Mononuclear cell (primary cell): ENCODE data around the gene RAB30. TPM values are rescaled to one million over a fixed set of nuclear protein-coding genes. Genes with fewer than 3 reads are reported as not detected.

Experiments used
- H3K27me3 ChIP-seq: 2 replicates; pipeline ENCODE4 v1.6.0; 2011; ENCODE audit warnings: low read length, control low read depth; ENCODE audit not compliant: insufficient read depth
- H3K4me1 ChIP-seq: 2 replicates; pipeline ENCODE4 v1.5.1; 2011; ENCODE audit warnings: mild to moderate bottlenecking, low read length, control low read depth; ENCODE audit not compliant: insufficient read depth
- H3K4me3 ChIP-seq: 2 replicates; pipeline ENCODE4 v1.5.1; 2011; ENCODE audit warnings: mild to moderate bottlenecking, low read length, moderate library complexity
- H3K9me3 ChIP-seq: 2 replicates; pipeline ENCODE4 v1.5.1; 2011; ENCODE audit warnings: low read depth, mild to moderate bottlenecking, control low read depth, low read length
- total RNA-seq: library from RNA; depleted of rRNA; stranded (reverse); fragments of >200 nt; gene quantifications from one replicate; pipeline ENCODE4 v1.2.3, GENCODE V29; 2012

RAB30 gene
- total RNA-seq, 1 donor: 104 TPM

DNA sequence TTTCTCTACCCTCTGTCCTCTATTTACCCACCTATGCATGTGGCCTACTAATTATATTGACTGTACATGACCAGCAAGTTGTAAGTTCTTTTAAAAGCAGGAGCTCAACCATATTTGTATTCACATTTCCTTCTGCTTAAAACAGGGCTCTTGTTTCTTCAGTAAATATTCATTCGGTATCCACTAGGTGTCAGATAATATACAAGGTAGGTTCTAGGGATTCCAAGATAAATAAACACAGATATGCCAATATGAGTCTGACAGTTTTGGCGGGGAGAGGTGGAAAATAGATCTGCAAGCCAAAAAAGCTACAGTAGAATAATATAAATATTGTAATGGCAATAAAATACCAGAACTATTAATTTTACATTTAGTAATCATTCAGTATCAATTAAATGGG lies 15.3 kb upstream of the RAB30 start:
- Histone ChIP-seq H3K4me1 (no peaks in the 10 kb centered on the region), H3K27me3 (no peaks in the 10 kb centered on the region), H3K9me3 (no peaks in the 10 kb centered on the region)

DNA sequence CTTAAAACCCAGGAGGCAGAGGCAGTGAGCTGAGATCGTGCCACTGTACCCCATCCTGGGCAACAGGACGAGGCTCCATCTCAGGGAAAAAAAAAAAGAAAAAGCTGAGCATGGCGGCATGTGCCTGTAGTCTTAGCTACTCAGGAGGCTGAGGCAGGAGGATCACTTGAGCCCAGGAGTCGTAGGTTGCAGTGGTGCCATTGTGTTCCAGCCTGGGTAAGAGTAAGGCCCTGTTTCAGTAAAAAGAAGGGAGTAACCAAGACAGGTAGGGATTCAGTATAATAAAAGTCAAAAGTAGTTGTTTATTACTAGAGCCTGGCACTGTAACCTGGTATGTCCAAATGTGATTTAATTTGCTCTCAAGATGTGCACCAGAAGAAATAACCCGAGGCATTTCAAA lies 8.1 kb upstream of the RAB30 start:
- no peak overlapping the region for H3K4me3 ChIP-seq
- H3K27me3 ChIP-seq: no peaks in the 10 kb centered on the region
- no peaks in the 10 kb centered on the region for H3K4me1 ChIP-seq
- H3K9me3 ChIP-seq: no peaks in the 10 kb centered on the region

More for the DNA sequence above, 15.3 kb upstream of the RAB30 start:
- no peak overlapping the region for H3K4me3 ChIP-seq

DNA sequence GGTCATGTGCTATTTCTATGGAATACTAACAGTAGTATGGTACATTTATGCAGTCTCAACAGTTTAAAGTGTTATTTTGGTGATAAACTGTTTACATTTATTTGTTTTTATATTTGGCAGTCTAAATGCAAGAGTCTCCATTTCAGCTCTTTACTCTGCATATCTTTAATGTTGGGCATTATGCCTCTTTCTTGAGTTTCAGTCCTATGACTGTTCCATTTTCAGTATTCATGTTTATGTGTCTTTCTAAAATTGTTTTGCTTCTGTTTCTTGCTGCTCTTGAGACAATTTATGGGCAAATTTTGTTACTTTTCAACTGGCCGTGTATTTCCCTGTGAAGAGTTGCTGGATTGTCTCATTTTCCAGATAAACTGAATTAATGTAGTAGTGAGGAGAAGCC lies 6.6 kb upstream of the RAB30 start:
- Histone ChIP-seq H3K4me1 (peaks cover 5% of the 10 kb centered on the region), H3K27me3 (no peaks in the 10 kb centered on the region), H3K4me3 (no peak overlapping the region), H3K9me3 (no peaks in the 10 kb centered on the region)

- H3K9me3 ChIP-seq: no peaks in the 10 kb centered on the region
- peaks cover 17% of the 10 kb centered on the region for H3K27me3 ChIP-seq
- peaks cover 31% of the 10 kb centered on the region for H3K4me1 ChIP-seq
- H3K4me3 ChIP-seq: no peak overlapping the region
Measured at GRCh38 chr11:83073884-83074283, 2.2 kb upstream of the RAB30 start.

DNA sequence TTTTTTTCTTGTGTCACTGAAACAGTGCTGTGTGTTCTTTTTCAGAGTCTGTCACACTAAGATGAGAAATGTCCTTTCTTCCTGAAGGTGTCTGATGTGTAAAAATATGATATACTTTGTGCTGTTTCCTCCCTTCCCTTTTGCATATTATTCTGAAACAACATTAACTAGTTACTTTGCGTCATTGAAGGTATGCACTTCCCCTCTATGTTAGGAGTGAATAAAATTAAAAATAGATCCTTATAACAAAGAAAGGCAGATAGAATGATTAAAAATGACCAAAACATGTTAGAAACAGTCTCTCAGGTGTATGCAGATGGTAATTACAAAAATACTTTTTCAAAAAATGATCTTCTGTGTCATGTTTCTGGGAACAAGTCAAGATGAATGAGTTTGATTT lies 1.6 kb upstream of the RAB30 start:
- Histone ChIP-seq H3K4me1 (peaks cover 35% of the 10 kb centered on the region), H3K27me3 (peaks cover 23% of the 10 kb centered on the region), H3K9me3 (no peaks in the 10 kb centered on the region), H3K4me3 (no peak overlapping the region)

- Histone ChIP-seq H3K9me3 (no peaks in the 10 kb centered on the region), H3K27me3 (peaks cover 23% of the 10 kb centered on the region), H3K4me3 (peak overlapping the region; percentile 81), H3K4me1 (peaks cover 38% of the 10 kb centered on the region)
Measured at GRCh38 chr11:83072350-83073242, 899 bp upstream of the RAB30 start.

- Histone ChIP-seq H3K9me3 (no peaks in the 10 kb centered on the region), H3K27me3 (peaks cover 23% of the 10 kb centered on the region), H3K4me1 (peaks cover 38% of the 10 kb centered on the region), H3K4me3 (peak overlapping the region; percentile 81)
Measured at GRCh38 chr11:83070731-83071566, 748 bp downstream of the RAB30 start.

- peak overlapping the region; percentile 81 for H3K4me3 ChIP-seq
- H3K27me3 ChIP-seq: peaks cover 23% of the 10 kb centered on the region
- H3K4me1 ChIP-seq: peaks cover 43% of the 10 kb centered on the region
- H3K9me3 ChIP-seq: no peaks in the 10 kb centered on the region
Measured at GRCh38 chr11:83070044-83070701, 1.5 kb downstream of the RAB30 start.

- H3K4me1 ChIP-seq: peaks cover 44% of the 10 kb centered on the region
- peaks cover 23% of the 10 kb centered on the region for H3K27me3 ChIP-seq
- H3K9me3 ChIP-seq: no peaks in the 10 kb centered on the region
- H3K4me3 ChIP-seq: peak overlapping the region; percentile 81
Measured at GRCh38 chr11:83069441-83070043, 2.2 kb downstream of the RAB30 start.

DNA sequence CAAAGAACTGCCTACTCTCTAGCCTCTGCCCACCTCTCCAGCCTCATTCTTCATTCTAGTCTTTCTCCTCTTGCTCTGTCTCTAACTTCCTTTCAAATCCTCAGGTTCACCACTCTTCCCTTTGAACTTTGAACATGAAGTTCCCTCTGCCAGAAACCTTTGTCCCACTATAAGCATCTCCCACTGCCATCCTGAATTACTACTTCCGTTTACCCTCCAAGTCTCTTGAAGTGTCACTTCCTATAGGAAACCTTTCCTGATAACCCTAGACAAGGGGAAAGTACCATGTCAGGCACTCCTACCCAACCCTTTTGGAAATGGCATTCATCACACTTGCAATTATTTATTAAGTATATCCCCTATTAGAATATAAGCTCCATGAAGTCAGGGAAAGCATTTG lies 3.1 kb downstream of the RAB30 start:
- peaks cover 40% of the 10 kb centered on the region for H3K4me1 ChIP-seq
- no peak overlapping the region for H3K4me3 ChIP-seq
- H3K9me3 ChIP-seq: no peaks in the 10 kb centered on the region
- peaks cover 23% of the 10 kb centered on the region for H3K27me3 ChIP-seq

DNA sequence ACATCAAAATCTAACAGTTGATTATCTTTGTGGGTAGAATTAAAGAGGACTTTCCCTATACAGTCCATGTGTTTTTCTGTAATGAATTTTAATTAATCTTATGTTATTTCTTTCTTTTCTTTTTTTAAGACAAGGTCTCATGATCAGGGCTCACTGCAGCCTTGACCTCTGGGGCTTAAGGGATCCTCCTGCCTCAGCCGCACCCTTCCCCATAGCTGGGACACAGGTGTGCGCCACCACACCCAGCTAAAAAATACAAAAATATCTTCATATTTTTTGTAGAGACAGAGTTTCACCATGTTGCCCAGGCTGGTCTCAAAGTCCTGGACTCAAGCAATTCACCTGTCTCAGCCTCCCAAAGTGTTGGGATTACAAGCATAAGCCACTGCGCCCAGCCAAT lies 7.7 kb downstream of the RAB30 start:
- H3K9me3 ChIP-seq: no peaks in the 10 kb centered on the region
- peaks cover 28% of the 10 kb centered on the region for H3K4me1 ChIP-seq
- H3K4me3 ChIP-seq: no peak overlapping the region
- peaks cover 7% of the 10 kb centered on the region for H3K27me3 ChIP-seq

DNA sequence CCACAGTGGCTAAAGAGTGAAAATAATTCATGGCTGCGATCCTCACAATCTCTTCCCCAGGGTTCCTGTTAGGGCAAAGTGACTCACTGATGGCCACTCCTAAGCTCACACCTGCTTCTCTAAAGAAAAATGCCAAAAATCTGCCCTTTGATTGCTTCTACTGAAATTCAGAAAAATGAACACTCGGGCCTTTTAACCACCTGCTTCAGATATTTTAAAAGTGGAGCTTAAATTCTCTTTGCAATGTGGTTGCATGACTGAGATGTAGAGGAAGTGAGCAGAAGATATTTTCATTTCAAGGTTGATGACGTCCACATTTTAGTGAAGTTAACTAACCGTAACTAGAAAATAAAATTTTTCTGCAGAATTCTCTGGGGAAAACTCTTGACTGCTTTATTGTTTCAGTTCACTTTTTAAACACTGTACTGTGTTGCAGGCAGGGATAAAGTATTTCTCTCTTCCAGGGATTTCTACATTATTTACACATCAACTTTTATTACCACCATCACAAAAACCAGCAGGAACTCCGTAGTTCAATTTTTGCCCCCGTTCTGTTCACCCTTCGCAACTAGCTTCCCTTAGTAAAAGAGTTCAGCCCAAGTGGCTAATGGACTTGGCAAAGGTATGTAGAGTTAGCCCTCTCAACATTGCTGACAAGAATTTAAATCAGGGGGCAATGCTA lies 8.5 kb downstream of the RAB30 start:
- Histone ChIP-seq H3K4me1 (peaks cover 24% of the 10 kb centered on the region), H3K4me3 (peak overlapping the region; percentile 3)

GRCh38 chr11:83061883-83062282 lies 9.8 kb downstream of the RAB30 start:
- no peak overlapping the region for H3K4me3 ChIP-seq
- no peaks in the 10 kb centered on the region for H3K9me3 ChIP-seq
- H3K4me1 ChIP-seq: peaks cover 22% of the 10 kb centered on the region
- H3K27me3 ChIP-seq: no peaks in the 10 kb centered on the region

More for the DNA sequence above, 8.5 kb downstream of the RAB30 start:
- Histone ChIP-seq H3K27me3 (no peaks in the 10 kb centered on the region), H3K9me3 (no peaks in the 10 kb centered on the region)

GRCh38 chr11:83060965-83061364 lies 10.7 kb downstream of the RAB30 start:
- H3K9me3 ChIP-seq: no peaks in the 10 kb centered on the region
- H3K27me3 ChIP-seq: no peaks in the 10 kb centered on the region
- peaks cover 22% of the 10 kb centered on the region for H3K4me1 ChIP-seq
- no peak overlapping the region for H3K4me3 ChIP-seq
